NCI-H2171 treated with DMSO at 0.1 percent for 48 hours (cell line): ENCODE results near the gene CDCP1.

Experiments
- DNase-seq: peaks from one replicate; lab custom pipeline; 2025; lab: John Stamatoyannopoulos, UW

Gene CDCP1

DNA sequence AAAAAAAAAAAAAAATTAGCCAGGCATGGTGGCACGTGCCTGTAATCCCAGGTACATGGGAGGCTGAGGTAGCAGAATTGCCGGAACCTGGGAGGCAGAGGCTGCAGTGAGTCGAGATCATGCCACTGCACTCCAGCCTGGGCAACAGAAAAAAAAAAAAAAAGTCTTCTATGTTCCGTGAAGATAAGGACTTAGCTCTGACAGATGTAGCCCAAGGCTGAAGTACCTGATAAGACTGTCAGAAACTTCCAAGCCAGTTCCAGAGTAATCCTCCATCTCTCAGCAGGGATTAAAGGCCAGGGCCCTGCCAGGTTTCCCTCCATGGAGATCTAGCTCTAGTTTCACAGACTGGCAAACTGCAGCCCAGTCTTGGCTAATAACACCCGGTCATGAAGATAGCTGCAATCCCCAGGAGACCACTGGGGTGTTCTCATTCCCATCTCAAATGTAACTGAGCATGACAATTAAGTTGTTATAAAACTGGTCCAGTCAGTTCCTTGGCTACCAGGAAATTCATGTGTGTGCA lies 8.5 kb downstream of the CDCP1 start:
- DNase-seq = peak; percentile 24

DNA sequence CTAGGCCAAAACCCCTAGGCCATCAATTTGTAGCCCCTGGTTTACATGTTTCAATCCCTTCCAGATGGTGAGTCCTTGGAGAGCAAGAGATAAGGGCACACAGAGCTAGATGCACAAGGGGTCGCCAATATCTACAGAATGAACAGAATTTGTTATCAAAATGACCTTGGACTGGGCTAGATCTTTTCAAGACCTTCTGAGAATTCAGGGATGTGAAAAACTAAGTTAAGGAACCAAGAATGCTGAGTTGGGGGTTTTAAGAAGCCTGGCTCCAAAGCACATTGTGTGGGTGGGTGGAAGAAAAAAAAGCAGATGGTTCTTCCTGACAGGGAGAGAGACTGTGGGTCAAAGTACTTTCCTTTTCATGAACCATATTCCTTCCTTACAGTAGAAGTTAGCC lies 10.2 kb downstream of the CDCP1 start:
- no peak for DNase-seq

DNA sequence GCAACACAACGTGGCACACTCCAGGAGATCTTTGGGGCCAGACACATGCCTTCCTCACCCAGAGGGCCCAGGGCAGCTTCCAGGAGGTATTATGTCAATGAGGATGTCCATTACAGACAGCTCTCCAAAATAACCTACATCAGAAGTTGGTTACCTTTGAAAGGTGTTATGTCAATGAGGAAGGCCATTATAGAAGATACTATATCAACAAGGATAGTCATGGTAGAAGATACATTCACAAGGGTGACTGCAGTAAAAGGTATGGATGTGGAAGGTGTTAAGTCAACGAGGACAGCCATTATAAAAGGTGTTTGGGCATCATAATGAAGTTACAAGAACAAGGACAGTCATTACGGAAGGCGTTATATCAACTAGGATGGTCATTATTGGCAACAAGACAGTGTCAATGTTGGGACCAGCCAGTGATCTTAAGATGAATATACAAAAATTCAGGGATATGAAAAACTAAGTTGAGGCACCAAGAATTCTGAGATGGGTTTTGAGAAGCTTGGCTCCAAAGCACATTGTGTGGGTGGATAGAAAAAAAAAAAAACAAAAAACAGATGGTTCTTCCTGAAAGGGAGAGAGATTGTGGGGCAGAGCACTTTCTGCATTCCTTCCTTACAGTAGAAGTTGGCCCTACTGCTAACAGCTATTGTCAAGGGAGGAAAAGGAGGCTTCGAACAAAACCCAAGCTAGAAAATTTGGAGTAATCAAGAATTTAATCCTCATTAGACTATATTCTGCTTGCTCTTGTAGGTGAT lies 11.2 kb downstream of the CDCP1 start:
- no peak for DNase-seq

DNA sequence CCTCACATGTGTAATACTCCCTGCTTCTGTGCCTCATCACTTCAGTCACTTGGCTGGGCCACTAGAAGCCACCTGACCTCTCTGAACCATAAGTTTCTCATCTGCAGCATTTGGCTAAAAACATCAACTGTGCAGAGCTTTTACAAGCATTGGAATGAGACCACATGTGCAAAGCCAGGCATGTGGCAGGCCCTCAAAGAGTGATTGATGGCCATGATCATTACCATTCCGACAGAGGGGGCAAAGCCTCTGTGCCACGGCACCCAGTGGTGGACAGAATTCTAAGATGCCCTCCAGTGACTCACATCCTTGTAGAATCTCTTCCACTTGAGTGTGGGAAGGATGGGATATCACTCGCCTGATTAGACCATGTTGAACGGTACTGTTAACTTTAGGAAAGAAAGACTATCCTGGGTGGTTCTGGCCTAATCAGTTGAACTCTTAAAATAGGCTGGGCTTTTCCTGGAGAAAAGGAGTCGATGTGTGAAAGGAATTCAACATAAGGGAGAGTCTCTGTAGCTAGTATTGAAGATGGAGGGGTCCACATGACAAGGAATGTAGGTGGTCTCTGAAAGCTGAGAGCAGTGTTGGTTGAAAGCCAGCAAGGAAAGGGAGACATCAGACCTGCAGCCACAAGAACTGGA lies 13.5 kb downstream of the CDCP1 start:
- DNase-seq = no peak

DNA sequence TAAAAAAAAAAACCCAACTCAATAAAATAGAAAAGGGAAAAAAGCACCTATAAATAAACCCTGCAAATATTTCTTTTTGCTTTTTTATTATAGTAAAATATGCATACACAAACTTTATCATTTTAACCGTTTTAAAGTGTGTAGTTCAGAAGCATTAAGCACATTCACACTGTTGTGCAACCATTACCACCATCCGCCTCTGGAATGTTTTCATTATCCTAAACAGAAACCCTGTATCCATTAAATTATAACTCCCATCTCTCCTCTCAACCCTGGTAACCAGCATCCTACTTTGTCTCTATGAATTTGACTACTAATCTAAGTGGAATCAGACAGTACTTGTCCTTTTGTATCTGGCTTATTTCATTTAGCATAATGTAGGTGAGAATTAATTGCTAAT lies 15.0 kb downstream of the CDCP1 start:
- DNase-seq = no peak

DNA sequence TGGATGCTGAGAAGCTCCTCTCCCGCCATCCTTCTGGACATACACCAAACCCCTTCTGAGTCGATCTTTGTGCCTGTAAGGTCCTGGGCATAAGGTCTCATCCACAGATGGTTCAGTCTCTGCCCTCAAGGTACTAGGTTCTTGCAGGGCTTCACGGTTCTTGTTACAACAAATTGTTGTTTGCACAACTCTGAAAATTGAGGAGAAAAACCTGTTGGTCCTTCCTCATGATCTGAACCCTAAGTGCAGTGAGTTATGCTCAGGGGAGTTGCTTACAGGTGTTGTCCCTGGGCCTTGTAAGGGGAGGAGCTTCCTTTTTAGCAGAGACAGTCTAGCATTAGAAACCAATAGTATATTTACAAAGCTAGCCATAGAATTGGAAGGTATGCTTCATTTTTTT lies 15.7 kb downstream of the CDCP1 start:
- no peak for DNase-seq

DNA sequence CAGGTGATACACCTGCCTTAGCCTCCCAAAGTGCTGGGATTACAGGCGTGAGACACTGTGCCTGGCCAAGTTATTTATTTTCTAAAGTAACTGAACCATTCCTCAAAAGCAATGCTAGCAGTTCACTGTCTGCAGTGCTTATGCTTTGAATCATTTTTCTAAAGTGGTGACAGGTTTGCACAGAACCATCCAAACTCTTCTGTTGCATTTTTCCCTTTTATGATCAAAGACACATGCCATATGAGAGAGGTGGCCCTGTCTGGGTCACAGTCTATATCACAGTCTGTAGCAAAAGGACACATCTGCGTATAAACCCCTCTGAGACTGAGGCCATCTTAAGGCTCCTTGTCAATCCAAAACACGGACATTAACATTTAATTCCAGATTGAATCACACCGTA lies 17.2 kb downstream of the CDCP1 start:
- no peak for DNase-seq

DNA sequence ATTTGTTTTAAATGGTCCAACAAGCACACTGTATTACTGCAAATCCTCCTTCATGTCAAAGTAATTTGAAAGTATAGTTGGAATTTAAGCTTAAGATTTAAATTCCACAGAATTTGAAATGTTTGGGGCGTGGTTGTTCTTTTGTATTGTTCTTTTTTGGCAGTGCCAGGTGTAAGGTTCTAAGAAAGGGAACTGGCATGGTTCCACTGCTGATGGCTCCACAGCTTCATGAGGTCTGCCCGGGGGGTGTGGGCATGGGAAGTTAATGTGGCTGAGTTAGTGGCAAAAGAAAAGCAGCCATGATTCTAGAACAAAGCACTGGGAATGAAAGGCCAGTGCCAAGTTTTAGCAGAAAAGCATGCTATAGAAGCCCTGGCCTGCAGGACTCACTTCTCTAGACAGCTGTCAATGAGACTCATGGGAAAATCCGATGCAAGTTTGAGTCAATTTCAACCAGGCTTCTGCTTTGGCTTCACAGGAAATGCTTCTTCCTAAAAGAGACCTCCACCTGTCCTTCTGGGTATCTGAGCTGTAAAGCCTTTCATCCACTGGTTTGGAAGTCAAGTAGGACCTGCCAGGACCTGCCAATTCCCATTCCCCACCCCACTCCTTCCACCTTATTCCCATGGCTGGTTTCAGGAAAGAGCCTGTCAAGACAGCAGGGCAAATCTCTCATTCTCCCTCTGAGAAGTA lies 18.9 kb downstream of the CDCP1 start:
- peak; percentile 2 for DNase-seq

DNA sequence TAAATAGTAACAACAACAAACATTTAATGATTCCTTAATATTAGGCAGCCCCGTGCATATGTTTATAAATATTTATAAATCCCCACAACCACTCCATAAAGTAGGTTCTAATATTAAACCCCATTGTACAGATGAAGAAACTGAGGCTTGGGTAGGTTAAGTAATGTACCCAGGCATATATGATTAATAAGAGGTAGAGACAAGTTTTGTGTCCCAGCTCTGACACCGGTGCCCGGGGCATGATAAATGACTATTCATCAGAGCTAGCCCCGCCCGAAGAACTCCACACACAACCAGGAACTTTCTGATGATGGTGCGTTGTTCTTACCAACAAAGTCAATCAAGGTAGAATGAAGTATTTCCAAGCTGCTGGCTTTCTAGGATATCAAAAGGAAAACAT lies 19.4 kb downstream of the CDCP1 start:
- DNase-seq = no peak

DNA sequence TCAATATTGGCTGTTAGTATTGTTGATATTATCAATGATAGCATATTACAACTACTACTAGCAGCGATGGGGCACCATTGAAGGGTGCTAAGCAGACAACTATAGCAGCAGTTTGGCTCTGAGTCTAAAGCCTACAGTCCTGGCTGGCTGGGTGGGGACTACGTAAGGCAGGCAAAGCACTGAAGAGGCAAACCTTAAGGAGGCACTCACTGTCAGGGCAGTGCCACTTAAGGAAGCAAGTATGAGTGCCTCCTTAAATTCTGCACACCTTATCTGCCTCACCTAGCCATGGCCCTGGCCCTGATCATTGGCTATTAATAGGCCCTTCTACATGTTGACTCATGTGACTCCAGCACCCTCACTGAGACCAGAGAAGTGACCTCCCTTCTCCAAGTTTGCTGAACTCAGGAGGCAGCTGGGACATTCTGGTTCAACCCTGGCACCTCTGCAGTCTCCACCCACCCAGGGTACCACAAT lies 20.6 kb downstream of the CDCP1 start:
- DNase-seq = no peak

DNA sequence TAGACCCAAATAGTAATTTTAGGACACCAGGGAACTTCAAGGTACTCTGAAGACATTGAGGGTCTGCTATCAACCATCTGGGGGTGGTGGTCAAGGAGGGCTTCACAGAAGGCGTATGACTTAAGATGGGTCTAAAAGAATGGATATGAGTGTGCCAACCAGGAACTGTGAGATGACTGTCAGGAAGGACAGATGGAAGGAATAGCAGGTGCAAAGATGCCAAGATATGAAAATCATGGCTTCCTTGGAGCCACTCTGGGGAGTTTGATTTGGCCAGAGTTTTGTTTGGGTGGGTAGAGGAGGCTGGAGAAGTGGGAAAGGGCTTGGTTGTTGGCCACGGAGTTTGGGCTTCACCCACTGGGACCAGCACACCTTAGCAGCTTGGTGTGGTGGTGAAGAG lies 21.2 kb downstream of the CDCP1 start:
- DNase-seq = no peak

DNA sequence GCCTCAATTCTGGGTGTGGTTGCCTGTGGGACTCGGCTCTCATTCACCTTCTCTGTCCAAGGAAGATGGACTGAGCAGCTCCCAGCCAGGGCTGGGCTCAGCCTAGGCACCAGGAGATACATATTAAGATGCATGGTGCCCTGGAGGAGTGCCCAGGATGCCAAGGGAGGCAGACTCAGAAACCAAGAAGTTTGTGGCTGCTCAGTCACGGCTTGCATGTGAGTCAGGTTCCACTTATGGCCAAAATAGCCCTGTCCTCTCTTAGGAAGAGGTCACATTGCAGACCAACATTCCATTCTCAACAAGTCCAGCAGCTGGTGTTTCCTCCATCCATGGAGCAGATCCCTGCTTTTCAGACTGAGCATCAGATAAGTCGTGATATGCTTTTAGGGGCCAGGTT lies 21.8 kb downstream of the CDCP1 start:
- DNase-seq = no peak

DNA sequence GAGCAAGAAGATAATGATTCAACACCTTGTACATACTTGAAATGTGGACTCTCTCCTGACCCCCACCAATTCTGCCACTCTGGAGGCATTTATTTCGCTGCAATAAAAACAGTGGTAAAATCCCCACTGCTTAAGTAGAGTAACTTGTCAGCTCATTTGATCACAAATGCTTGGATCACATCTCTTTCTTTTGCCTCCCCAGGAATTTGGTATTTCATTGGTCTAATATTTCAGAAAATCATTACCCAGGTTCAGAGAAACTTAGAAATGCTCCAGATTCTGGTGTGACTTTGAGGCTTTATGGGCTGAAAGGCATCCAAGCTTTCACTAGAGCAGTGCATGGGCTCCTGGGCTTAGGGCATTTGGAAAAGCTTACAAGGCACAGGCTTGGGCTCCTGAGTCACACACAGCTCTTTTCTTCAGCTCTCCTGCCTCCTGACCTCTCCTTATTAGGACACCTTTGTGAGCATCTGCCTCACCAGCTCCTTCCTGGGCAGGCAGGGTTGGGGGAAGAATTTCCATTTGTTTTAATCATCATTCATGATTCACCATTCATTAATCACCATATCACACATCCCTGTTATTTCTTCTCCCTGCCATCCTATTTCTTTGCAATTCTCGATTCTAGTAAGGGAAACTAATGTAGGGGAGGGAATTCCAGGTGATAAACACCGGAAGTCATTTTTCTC lies 22.5 kb downstream of the CDCP1 start:
- DNase-seq = no peak

DNA sequence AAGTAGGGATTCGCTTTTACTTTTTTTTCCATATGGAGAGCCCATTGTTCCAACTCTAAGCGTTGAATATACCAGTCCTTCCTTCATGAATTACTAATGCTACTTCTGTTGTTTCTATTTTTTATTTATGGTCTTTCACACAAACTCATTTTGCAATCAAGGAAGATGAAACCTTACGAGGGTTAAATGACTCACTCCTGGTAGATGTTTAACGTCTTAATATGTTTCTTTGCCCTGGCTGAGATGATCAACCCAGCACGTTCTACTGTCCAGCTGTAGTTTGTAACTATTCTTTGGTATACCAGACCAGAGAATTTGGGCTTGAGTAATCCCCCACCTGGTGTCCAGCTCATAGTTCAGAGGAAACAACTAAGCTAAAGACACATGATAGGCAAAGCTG lies 23.1 kb downstream of the CDCP1 start:
- DNase-seq = no peak

DNA sequence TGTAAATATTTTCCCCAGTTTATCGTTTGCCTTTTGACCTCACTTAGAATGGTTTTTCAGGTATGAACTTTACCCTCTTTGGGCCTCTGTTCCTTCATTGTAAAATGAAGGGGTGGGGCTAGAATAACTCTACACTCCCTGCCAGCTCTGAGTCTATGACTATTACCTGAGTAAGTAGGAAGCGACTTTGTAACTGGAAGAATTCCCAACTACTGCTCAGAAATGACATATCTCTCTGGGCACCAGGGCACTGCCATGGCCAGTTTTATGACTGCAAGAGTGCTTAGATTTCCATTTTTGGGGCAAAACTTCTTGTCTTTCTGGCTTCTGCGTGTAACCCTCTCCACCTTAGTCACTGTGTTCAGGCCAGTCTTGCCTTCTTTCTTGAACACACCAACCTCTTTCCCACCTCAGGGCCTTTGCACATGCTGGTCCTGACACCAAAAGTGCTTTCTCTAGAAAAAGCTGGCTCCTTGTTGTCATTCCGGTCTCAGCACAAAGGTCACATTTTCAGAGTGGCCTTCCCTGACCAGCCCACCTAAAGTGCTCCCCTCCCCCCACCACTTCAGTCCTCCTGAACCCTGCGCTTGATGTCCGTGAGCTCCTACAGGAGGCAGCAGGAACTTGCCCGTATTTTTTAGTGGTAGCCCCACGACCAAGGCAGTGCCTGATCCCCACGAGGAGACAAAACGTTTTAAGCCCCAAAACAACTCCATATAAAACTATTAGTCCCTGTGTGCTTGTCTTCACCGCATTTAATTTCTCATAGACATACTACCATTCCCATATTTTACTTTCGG lies 25.6 kb downstream of the CDCP1 start:
- no peak for DNase-seq

DNA sequence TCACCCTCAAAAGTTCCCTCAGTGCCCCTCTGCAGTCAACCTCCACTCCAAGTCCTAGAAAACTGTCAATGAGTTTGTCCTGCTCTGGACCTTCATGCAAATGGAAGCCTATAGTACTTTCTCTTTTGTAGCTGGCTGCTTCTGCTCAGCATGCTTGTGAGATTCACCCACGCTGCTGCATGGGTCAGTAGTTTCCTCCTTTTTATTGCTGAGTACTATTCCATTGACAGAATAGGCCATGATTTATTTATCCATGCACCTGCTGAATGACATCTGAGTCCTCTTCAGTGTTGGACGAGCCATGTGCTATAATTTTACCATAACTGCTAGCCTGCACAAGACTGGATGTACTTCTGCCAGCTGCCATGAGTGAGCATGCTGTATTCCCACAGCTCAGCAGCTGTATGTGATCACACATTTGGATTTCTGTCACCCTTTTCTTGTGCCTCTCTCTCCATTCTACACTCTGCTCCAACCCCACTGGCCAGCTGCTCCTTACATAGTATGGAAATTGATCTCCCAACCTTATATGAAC lies 26.3 kb downstream of the CDCP1 start:
- DNase-seq = no peak

DNA sequence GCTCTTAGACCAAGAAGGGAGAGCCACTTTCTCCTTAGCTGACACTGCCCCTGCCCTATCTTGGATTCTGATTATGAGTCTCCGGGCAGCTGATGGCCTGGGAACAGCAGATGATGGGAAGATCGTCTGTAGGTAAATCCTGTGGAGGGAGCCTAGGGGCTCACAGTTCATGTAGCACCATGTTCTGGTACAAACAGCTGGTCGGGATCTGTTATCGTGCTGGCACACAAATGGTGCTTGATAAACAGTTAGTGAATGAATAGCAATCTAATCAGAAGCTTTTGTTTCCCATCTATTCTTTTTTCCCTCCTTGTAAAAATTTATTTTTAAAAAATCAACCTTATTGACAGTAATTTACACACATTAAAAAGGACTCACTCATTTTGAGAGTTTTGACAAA lies 26.8 kb downstream of the CDCP1 start:
- no peak for DNase-seq

DNA sequence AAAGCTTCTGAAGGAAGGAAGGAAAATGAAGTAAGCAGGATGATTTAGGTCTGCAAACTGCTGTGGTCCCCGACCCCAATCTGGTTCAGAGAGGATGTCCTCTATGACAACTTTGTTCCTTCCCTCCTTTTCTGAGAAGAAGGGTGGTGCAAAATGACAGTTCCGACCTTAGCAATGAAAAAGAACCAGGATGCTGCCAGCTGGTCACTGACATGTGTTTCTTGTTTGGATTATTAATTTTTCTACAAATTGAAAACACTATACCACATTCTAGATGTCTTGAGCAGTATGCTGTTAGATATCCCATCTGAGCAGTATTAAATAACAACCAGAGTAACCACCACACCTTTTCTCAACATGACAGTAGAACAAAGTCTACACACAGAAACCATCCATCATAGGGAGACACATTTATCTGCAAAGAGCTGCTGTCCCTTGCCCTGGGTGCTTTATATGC lies 27.5 kb downstream of the CDCP1 start:
- no peak for DNase-seq

DNA sequence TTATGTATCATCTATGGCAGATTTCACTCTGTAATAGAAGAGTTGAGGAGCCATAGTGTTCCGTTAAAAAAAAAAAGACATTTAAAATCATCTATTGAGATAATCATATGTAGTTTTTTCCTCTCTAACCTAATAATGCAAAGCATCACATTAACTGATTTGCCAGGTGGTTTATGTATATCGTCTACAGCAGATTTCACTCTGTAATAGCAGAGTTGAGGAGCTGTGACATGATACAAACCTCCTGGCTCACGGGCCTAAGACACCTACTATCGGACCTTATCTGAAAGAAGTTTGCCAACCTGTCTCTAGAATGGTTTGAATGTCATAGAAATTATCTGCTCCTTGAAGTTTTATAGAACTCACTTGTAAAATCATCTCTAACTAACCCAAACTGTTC lies 29.8 kb downstream of the CDCP1 start:
- no peak for DNase-seq

DNA sequence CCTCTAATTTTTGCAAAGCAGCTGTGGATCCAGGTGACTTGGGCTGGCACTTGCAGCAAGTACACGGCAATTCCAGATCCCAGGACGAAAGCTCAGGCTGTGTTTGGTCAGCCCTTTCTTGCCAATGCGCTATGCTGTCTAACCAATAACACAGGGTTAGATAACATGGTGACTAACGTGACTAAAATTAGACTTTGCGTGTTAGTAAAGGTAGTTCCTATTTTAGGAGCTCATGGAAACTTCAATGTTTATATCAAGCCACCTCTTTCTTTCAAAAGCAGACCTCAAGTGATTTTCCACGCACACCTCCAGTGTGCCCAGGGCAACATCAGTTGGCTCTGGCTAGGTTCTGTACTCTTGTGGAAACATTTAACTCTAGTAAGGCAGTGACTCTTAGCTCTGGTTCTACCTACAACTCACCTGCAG lies 32.5 kb downstream of the CDCP1 start:
- no peak for DNase-seq

DNA sequence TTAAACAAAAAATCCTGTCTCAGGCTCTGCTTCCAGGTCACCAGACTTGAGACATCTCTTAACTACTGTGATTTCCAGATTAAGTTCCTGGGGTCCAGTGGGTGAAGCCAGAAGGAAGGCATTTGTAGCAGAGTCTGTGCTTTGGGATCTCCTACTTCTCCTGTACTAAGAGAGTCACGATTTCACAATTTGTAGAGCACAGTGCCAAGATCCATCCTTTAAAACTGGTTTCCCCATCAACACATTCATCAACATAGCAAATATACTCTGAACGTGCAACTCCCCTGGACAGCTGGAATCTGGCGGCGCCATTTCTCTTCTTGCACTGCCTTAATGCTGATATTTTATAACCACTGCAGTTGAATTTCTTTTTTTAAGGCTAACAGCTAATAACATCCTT lies 33.2 kb downstream of the CDCP1 start:
- DNase-seq = no peak
